NB4 (cell line): ENCODE measurements around the gene SNX2.
A peak's percentile ranks its signal among the peaks of the same experiment; 100 is the strongest.

Experiments
- DNase-seq: peaks from one replicate; pipeline ENCODE4 v3.0.0; 2010; ENCODE audit warnings: low read depth
- H3K4me3 ChIP-seq: one replicate; pipeline ENCODE4 v1.5.1; 2011; ENCODE audit warnings: mild to moderate bottlenecking, low read depth, low read length, moderate library complexity
- MYC ChIP-seq: IDR thresholded peaks from 2 replicates; pipeline ENCODE4 v1.6.1; 2011; ENCODE audit warnings: low read depth, low read length
- POLR2A ChIP-seq: IDR thresholded peaks from 2 replicates; pipeline ENCODE4 v1.6.1; 2011; ENCODE audit warnings: mild to moderate bottlenecking; ENCODE audit not compliant: insufficient read length; ENCODE audit errors: extremely low read depth
- TF ChIP-seq, protein P1 (sequence below): IDR thresholded peaks from 2 replicates; pipeline ENCODE4 v1.6.1; 2011; ENCODE audit warnings: low read depth, low read length
- TF ChIP-seq, protein P2 (sequence below): IDR thresholded peaks from one replicate; pipeline ENCODE4 v1.5.1; 2012; ENCODE audit warnings: low read depth, low read length

The SNX2 gene

DNA sequence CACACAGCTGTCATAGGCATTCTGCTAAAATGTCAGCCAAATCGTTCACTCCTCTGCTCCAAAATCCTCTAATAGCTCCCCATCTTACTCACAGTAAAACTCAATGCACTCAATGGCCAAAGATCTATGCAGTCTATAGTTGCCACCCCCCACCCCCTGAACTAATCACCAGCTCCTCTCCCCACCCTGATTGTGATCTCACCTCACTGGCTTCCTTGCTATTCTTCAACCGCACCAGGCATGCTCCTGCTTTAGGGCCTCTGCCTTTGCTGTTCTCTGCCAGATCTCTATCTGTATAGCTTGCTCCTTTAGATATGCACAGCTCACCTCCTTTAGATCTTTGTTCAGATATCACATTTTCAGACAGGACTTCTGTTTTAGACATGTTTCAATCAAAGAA lies 33.2 kb upstream of the SNX2 start:
- TF ChIP-seq, protein P1, sequence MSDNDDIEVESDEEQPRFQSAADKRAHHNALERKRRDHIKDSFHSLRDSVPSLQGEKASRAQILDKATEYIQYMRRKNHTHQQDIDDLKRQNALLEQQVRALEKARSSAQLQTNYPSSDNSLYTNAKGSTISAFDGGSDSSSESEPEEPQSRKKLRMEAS: no peak
- TF ChIP-seq POLR2A: no peak
- TF ChIP-seq, protein P2, sequence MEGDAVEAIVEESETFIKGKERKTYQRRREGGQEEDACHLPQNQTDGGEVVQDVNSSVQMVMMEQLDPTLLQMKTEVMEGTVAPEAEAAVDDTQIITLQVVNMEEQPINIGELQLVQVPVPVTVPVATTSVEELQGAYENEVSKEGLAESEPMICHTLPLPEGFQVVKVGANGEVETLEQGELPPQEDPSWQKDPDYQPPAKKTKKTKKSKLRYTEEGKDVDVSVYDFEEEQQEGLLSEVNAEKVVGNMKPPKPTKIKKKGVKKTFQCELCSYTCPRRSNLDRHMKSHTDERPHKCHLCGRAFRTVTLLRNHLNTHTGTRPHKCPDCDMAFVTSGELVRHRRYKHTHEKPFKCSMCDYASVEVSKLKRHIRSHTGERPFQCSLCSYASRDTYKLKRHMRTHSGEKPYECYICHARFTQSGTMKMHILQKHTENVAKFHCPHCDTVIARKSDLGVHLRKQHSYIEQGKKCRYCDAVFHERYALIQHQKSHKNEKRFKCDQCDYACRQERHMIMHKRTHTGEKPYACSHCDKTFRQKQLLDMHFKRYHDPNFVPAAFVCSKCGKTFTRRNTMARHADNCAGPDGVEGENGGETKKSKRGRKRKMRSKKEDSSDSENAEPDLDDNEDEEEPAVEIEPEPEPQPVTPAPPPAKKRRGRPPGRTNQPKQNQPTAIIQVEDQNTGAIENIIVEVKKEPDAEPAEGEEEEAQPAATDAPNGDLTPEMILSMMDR: no peak
- TF ChIP-seq MYC: no peak
- no peak for DNase-seq
- no peak overlapping the region for H3K4me3 ChIP-seq

DNA sequence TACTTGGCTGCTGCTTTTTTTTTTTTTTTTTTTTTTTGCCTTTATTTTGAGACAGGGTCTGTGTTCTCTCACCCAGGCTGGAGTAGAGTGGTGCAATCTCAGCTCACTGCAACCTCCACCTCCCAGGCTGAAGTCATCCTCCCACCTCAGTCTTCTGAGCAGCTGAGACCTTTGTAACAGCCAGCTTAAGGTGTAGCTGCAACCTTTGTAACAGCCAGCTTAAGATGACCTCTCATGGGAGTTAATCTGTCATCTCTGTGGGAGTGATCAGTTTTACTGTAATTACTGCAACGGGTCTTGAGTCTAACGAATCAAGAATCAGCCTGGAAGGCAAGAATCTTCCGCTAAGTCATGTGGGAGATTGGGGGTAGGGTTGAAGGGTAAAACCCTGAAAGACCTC lies 31.6 kb upstream of the SNX2 start:
- DNase-seq: no peak
- TF ChIP-seq MYC (no peak), POLR2A (no peak)
- TF ChIP-seq, protein P1: no peak
- TF ChIP-seq, protein P2: no peak
- H3K4me3 ChIP-seq: no peak overlapping the region

DNA sequence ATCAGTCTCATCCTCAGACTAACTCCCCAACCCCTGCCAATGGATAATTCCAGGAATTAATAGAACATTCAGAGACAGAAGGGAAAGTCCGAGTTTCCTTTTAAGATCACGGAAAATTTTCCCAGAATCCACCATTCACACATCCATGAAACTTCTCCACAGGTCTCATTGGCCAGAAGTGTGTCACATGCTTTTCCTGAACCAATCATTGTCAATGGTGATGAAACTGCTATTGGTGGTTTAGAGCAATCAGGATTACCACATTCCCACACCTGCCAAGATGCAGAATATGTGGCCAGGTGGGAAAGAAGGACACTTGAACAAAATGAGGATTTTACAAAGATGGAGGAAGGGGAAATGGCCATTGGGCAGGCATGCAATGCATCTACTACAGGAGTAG lies 29.3 kb upstream of the SNX2 start:
- DNase-seq: no peak
- no peak overlapping the region for H3K4me3 ChIP-seq
- TF ChIP-seq, protein P1: no peak
- TF ChIP-seq, protein P2: no peak
- TF ChIP-seq POLR2A: no peak
- TF ChIP-seq MYC: no peak

DNA sequence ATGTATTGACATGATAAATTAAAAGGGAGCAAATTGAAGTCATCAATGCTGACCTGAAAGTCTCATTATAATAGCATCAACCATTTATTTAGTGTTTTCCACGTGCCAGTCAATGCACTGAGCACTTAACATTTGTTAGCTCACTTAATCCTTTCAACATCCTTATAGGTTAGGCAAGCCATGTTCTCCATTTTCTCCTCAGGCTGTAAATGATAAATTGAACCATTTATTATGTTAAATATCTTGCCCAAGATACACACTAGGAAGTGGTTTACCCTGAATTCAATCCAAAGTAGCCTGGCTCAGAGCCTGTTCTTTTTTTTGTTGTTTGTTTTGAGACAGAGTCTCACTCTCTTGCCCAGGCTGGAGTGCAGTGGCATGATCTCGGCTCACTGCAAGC lies 25.0 kb upstream of the SNX2 start:
- no peak for TF ChIP-seq POLR2A
- TF ChIP-seq MYC: no peak
- TF ChIP-seq, protein P1: no peak
- TF ChIP-seq, protein P2: no peak

DNA sequence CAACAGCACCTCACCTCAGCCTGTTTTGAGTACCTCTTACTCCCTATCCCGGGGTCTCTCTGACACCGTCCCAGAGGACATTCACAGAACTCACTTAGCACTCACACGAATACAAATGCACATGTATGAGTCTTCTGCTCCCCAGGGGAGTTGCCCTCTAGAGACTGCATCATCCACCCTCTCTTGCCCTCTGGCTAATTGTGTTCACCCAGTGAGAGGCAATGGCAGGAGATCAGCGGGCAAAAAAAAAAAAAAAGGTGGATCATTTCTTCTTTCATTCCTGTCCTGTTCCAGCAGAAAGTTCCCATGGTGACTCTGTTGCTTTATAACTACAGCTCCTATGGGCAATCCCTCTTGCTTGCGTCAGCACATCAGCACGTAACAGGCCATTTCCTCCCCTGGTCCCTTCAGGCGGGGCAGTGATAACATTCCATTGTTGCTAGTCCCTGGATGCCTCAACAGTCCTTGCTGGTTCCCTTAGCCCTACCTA lies 23.5 kb upstream of the SNX2 start:
- peak; percentile 33 for DNase-seq
- no peak for TF ChIP-seq MYC
- TF ChIP-seq, protein P2: no peak
- TF ChIP-seq POLR2A: no peak
- TF ChIP-seq, protein P1: no peak
- H3K4me3 ChIP-seq: no peak overlapping the region

More for the DNA sequence above, 25.0 kb upstream of the SNX2 start:
- DNase-seq: no peak
- no peak overlapping the region for H3K4me3 ChIP-seq

DNA sequence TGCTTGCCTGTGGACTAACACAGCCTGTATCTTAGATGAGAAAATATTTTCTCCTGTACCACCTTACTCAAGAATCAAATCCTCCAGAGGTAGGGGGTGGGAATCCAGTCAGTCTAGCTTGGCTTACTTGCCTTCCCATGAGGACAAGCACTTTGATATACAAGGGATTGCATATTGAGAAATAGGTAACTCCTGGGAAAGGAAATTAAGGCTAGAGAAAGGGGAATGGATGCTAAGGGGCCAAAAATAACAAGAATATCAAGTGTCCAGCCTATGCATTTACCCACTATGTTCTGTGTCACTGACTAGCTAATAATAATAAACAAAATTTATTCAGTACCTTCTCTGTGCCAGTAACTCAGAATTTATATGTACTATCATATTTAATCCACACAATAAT lies 21.4 kb upstream of the SNX2 start:
- H3K4me3 ChIP-seq: no peak overlapping the region
- TF ChIP-seq, protein P2: no peak
- TF ChIP-seq, protein P1: no peak
- no peak for TF ChIP-seq POLR2A
- TF ChIP-seq MYC: no peak

More for the DNA sequence above, 21.4 kb upstream of the SNX2 start:
- no peak for DNase-seq
